CD4-positive, alpha-beta T cell treated with Interferon alpha-2 for 1 hour (primary cell): ENCODE measurements around the gene RYR2.

ENCODE experiments used
- DNase-seq, 2 donors: peaks; one replicate each; pipeline ENCODE4 v3.0.0-alpha.2; 2020 to 2022

RYR2 gene

GRCh38 chr1:237687804-237688203 is 645.8 kb downstream of the RYR2 start:
- DNase-seq, result no peak

GRCh38 chr1:237690656-237691055 is 648.7 kb downstream of the RYR2 start:
- no peak for DNase-seq

GRCh38 chr1:237692255-237692654 is 650.3 kb downstream of the RYR2 start:
- no peak for DNase-seq

GRCh38 chr1:237695878-237696277 is 653.9 kb downstream of the RYR2 start:
- DNase-seq, result no peak

- no peak for DNase-seq
These were observed 658.2 kb downstream of the RYR2 start for GRCh38 chr1:237700181-237700580.

- DNase-seq, result no peak
These were observed 659.5 kb downstream of the RYR2 start for GRCh38 chr1:237701534-237701933.

- DNase-seq, result no peak
These were observed 660.2 kb downstream of the RYR2 start for GRCh38 chr1:237702161-237702560.

- DNase-seq, result no peak
These were observed 663.5 kb downstream of the RYR2 start for GRCh38 chr1:237705462-237705861.

GRCh38 chr1:237709355-237709754 is 667.4 kb downstream of the RYR2 start:
- DNase-seq, result no peak

- DNase-seq, result no peak
These were observed 669.3 kb downstream of the RYR2 start for GRCh38 chr1:237711281-237711680.

- no peak for DNase-seq
These were observed 670.1 kb downstream of the RYR2 start for GRCh38 chr1:237712082-237712481.

GRCh38 chr1:237712586-237713157 is 670.7 kb downstream of the RYR2 start:
- DNase-seq, result no peak

- DNase-seq, result no peak
These were observed 671.9 kb downstream of the RYR2 start for GRCh38 chr1:237713916-237714315.

GRCh38 chr1:237717106-237717505 is 675.1 kb downstream of the RYR2 start:
- no peak for DNase-seq

- DNase-seq, result no peak
These were observed 688.9 kb downstream of the RYR2 start for GRCh38 chr1:237730826-237731350.

GRCh38 chr1:237732657-237733056 is 690.7 kb downstream of the RYR2 start:
- DNase-seq, result no peak

GRCh38 chr1:237736372-237737029 is 694.5 kb downstream of the RYR2 start:
- DNase-seq, result peak; percentile 3 to 82

- DNase-seq, result no peak
These were observed 695.5 kb downstream of the RYR2 start for GRCh38 chr1:237737448-237737847.

- no peak for DNase-seq
These were observed 696.1 kb downstream of the RYR2 start for GRCh38 chr1:237737938-237738610.

GRCh38 chr1:237740846-237741245 is 698.9 kb downstream of the RYR2 start:
- DNase-seq, result no peak

- no peak for DNase-seq
These were observed 703.6 kb downstream of the RYR2 start for GRCh38 chr1:237745545-237745944.

GRCh38 chr1:237748171-237748960 is 706.4 kb downstream of the RYR2 start:
- no peak for DNase-seq

- DNase-seq, result no peak
These were observed 707.1 kb downstream of the RYR2 start for GRCh38 chr1:237749122-237749521.
